ENCODE measurements around the gene MORN5.

MORN5 gene

GRCh38 chr9:122244349-122244748 is 84.6 kb downstream of the MORN5 start:
- DNase-seq, result no peak

GRCh38 chr9:122246666-122247065 is 87.0 kb downstream of the MORN5 start:
- DNase-seq, result no peak

- no peak for DNase-seq
Observed at GRCh38 chr9:122248448-122248865, 88.7 kb downstream of the MORN5 start.

Data from SIG-M5 (cell line).